PC-9 (cell line): ENCODE data around the gene MATCAP1.

Experiments used
- EZH2 ChIP-seq: fragments of 200-600 bp; sonication (generic); IDR thresholded peaks from 2 replicates; pipeline ENCODE4 v1.8.0; 2017; ENCODE audit warnings: antibody characterized with exemption, low read depth
- TF ChIP-seq, protein P1 (sequence below): fragments of 200-600 bp; sonication (generic); conservative IDR thresholded peaks from 2 replicates; pipeline ENCODE4 v1.6.1; 2017; ENCODE audit warnings: mixed run types, antibody characterized with exemption, mild to moderate bottlenecking, moderate library complexity

DNA sequence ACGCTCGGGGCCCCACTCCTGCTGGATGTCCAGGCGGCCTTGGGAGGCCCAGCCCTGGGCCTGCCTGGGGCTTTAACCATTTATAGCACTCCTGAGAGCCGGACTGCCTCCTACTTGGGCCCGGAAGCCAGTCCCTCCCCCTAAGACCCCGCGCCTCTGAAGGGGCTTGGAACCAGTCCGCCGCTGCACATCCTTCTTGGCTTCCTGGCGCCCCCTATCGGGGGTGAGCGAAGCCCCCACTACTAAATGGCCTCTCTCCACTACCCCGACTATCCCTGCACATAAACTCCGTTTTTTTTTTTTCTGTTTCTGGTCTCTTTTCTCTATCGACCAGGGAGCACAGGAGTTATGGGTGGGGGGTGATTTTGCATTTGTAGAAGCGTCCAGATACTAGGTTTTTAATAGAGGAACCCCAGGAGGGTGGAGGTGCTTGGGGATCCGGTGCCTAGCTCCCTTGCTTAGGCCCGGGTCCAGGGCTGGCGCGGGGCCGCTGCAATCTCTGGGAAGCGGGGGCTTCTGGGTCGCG is 14.1 kb downstream of the MATCAP1 start:
- TF ChIP-seq, protein P1, sequence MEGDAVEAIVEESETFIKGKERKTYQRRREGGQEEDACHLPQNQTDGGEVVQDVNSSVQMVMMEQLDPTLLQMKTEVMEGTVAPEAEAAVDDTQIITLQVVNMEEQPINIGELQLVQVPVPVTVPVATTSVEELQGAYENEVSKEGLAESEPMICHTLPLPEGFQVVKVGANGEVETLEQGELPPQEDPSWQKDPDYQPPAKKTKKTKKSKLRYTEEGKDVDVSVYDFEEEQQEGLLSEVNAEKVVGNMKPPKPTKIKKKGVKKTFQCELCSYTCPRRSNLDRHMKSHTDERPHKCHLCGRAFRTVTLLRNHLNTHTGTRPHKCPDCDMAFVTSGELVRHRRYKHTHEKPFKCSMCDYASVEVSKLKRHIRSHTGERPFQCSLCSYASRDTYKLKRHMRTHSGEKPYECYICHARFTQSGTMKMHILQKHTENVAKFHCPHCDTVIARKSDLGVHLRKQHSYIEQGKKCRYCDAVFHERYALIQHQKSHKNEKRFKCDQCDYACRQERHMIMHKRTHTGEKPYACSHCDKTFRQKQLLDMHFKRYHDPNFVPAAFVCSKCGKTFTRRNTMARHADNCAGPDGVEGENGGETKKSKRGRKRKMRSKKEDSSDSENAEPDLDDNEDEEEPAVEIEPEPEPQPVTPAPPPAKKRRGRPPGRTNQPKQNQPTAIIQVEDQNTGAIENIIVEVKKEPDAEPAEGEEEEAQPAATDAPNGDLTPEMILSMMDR = peak; percentile 74
- no peak for TF ChIP-seq EZH2
